Kidney (tissue), 14 donors: ENCODE results near the gene UBE2D2. TPM values are rescaled to one million over a fixed set of nuclear protein-coding genes. Genes with fewer than 3 reads are reported as not detected.

ENCODE experiments used
- DNase-seq, 5 donors: peaks; one replicate each; pipeline ENCODE4 v3.0.0-alpha.2; 2013 to 2020
- FAIRE-seq: peaks from 2 replicates; lab custom pipeline; 2012; peaks lifted over from hg19 to GRCh38; lab: Jason Lieb, UNC
- H3K27ac ChIP-seq, 2 donors: one replicate each; pipeline ENCODE4 v1.7.0; 2013; ENCODE audit warnings: low read depth in 2 of 2, low read length in 2 of 2, inconsistent platforms in 1 of 2
- H3K27me3 ChIP-seq: one replicate; pipeline ENCODE4 v1.7.1; 2013; ENCODE audit warnings: low read length, inconsistent platforms; ENCODE audit not compliant: control insufficient read depth, insufficient read depth
- H3K36me3 ChIP-seq, 3 donors: one replicate each; pipeline versions ENCODE4 v1.7.0 to v1.7.1; 2013; ENCODE audit warnings: low read length in 3 of 3, control low read depth in 1 of 3, inconsistent platforms in 1 of 3; ENCODE audit not compliant: insufficient read depth in 3 of 3, control insufficient read depth in 2 of 3
- H3K4me1 ChIP-seq, 3 donors: one replicate each; pipeline versions ENCODE4 v1.7.0 to v1.7.1; 2013; ENCODE audit warnings: low read length in 3 of 3, inconsistent platforms in 1 of 3, low read depth in 1 of 3; ENCODE audit not compliant: control insufficient read depth in 2 of 3, insufficient read depth in 2 of 3
- H3K4me3 ChIP-seq, 3 donors: one replicate each; pipeline versions ENCODE4 v1.7.0 to v1.8.1; 2013; ENCODE audit warnings: low read length in 3 of 3, control low read depth in 1 of 3, inconsistent platforms in 1 of 3
- H3K9ac ChIP-seq, 3 donors: one replicate each; pipeline versions ENCODE4 v1.7.0 to v1.7.1; 2013; ENCODE audit warnings: low read length in 3 of 3, control low read depth in 1 of 3, inconsistent platforms in 1 of 3
- H3K9me3 ChIP-seq, 3 donors: one replicate each; pipeline versions ENCODE4 v1.7.0 to v1.7.1; 2013; ENCODE audit warnings: low read length in 3 of 3, control low read depth in 1 of 3, inconsistent platforms in 1 of 3; ENCODE audit not compliant: control insufficient read depth in 2 of 3, insufficient read depth in 1 of 3
- intact Hi-C: fragments of 100-400 bp; cut with DNase I; formaldehyde crosslinking; loops from one replicate; pipeline ENCODE4 v1.11.1; 2022
- polyA plus RNA-seq: library from polyadenylated mRNA; stranded (reverse); fragments of 350-450 nt; fragmentation: Illumina TruSeq; extraction: RNeasy Lipid Tissue Mini Kit (QIAGEN cat#74804); gene quantifications from one replicate; pipeline ENCODE4 v1.2.3, GENCODE V29; 2014; ENCODE audit warnings: low read depth, low replicate concordance; ENCODE audit not compliant: insufficient read depth
- total RNA-seq: library from RNA; stranded (reverse); fragmentation: NEBNext Ultra II Directional; extraction: Animal tissue kit (Norgen Biotek cat#: 25700); gene quantifications from one replicate; pipeline ENCODE4 v1.2.1, GENCODE V29; 2021
- TF ChIP-seq, protein P1 (sequence below): IDR thresholded peaks from 3 replicates; pipeline ENCODE4 v1.5.1; 2012; ENCODE audit warnings: mild to moderate bottlenecking, moderate library complexity, borderline replicate concordance; ENCODE audit not compliant: insufficient read depth; ENCODE audit errors: extremely low read depth
- donor health status: control.
- donor health status: control.
- donor health status: control.
- donor health status: control.
- donor health status: control.
- donor health status: DM: yes; HTN: yes; CAD: no.
- donor health status: Normal renal cell carcinoma (clear cell type).

The UBE2D2 gene
- total and polyA plus RNA-seq, 2 donors from 2014 or later: 118 to 131 TPM

DNA sequence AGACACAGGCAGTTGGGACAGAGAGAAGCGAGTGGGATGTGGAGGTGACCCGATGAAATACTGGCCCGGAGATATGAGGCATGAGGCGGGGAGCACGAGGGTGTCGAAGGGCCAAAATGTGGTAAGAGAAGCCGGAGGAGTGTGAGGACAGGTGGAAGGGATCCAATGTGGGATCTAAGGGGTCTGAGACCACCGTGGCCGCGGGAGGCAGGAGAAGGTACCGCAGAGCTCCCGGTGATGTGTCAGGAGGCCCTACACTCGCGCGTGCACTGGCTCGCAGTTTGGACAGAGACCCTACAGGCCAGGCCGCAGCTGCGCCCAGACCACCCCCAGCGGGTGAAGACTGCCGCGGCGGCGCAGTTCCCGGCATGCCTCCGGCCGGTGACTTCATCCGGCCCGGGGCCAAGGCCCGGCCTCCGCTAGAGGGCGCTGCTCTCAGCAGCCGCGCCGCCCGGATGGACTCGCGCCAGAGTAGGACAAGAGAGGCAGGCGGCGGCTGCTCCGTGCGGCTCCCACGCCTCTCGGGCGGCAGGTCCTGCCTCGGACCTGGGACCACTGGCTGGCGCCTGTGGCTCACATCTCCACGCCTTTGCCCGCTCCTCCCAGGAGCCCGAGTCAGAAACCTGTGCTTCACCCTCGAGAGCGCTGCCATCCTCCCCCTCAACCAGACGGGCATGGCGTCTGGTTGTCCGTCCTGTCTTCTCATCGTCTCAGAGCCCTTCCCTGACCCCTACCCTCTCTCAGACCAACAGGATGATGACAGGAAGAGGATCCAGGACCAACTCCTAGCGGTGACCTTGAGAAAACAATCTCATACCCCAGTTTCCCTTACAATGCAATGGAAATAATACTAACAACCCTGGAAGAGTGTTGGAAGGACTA, 43.2 kb upstream of the UBE2D2 start:
- FAIRE-seq (no peak), DNase-seq (peak; percentile 94 to 97 (median 96))
- intact Hi-C loops: no loop called here
- Histone ChIP-seq H3K4me3 (peak overlapping the region; percentile 61 to 89 (median 77)), H3K27me3 (no peaks in the 10 kb centered on the region), H3K9me3 (no peaks in the 10 kb centered on the region), H3K27ac (peak overlapping the region; percentile 72 to 94), H3K4me1 (peaks cover 0 to 6% (median 0%) of the 10 kb centered on the region in 3 donors), H3K9ac (peak overlapping the region; percentile 60 to 99 (median 90)), H3K36me3 (no peaks in the 10 kb centered on the region)
- TF ChIP-seq, protein P1, sequence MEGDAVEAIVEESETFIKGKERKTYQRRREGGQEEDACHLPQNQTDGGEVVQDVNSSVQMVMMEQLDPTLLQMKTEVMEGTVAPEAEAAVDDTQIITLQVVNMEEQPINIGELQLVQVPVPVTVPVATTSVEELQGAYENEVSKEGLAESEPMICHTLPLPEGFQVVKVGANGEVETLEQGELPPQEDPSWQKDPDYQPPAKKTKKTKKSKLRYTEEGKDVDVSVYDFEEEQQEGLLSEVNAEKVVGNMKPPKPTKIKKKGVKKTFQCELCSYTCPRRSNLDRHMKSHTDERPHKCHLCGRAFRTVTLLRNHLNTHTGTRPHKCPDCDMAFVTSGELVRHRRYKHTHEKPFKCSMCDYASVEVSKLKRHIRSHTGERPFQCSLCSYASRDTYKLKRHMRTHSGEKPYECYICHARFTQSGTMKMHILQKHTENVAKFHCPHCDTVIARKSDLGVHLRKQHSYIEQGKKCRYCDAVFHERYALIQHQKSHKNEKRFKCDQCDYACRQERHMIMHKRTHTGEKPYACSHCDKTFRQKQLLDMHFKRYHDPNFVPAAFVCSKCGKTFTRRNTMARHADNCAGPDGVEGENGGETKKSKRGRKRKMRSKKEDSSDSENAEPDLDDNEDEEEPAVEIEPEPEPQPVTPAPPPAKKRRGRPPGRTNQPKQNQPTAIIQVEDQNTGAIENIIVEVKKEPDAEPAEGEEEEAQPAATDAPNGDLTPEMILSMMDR: peak; percentile 95

DNA sequence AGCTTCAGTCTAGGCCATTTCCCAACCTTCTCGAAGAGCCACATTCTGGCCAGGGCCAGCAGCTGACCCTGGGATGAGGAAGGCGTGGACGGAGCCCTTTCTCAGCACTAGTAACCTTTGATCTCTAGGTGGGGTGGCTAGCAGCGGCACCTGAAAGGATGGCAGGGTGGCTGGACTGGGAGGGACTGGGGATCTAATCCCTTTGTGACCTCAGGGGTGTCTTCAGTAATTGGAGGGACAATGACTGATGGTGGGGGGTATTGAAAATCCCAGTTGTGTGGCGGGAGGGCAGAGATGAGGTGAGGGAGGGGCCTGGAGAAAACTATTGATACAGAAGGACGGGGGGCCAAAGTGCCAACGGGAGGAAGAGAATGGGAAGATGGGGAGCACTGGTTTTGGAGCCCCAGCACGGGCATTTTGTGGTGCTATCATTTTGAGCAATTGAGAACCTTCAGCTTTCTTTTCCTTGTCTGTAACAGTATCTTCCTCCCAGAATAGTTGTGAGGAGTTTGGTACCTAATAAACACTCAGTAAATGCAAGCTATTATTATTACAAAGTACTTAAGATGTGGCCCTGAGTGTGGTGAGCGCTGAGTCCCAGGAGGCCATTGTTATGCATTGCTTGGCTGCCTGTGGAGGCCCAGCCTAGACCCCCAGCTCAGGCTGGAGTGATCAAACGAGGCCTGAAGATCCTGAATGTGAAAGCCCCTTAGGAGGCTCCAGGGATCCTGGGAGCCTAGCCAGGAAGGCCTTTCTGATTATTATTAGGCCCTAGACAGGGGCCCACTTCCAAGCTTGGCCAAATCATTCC, 37.3 kb upstream of the UBE2D2 start:
- Histone ChIP-seq H3K27me3 (no peaks in the 10 kb centered on the region), H3K36me3 (no peaks in the 10 kb centered on the region), H3K27ac (no peak overlapping the region), H3K9me3 (no peaks in the 10 kb centered on the region), H3K4me3 (no peak overlapping the region), H3K4me1 (no peaks in the 10 kb centered on the region), H3K9ac (no peak overlapping the region)
- DNase-seq: no peak
- intact Hi-C loops: no loop called here
- FAIRE-seq: no peak
- TF ChIP-seq, protein P1: no peak

DNA sequence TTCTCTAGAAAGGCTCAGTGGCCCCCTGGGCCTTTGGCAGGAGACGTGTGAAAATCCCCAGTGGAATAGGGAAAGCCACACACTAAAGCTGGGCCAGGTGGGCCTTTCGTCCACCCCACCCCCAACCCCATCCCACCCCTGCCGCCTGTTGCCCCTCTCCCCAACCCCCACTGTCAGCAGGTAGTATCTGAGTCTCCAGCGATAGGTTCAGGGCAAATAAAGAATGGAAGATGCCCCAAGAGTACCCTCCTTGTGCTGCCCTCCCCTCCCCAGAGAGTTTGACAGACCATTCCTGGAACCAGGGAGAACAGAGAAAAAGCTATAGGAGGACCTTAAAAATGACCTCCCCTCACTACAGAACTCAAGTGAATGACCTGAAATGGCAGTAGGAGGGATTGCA, 36.7 kb upstream of the UBE2D2 start:
- no peaks in the 10 kb centered on the region for H3K9me3 ChIP-seq
- TF ChIP-seq, protein P1: no peak
- no peak for FAIRE-seq
- DNase-seq: no peak
- H3K27me3 ChIP-seq: no peaks in the 10 kb centered on the region
- intact Hi-C loops: no loop called here
- H3K4me3 ChIP-seq: no peak overlapping the region
- no peaks in the 10 kb centered on the region for H3K36me3 ChIP-seq
- H3K4me1 ChIP-seq: no peaks in the 10 kb centered on the region
- no peak overlapping the region for H3K9ac ChIP-seq
- no peak overlapping the region for H3K27ac ChIP-seq
